NT2/D1 (cell line): Measurements from ENCODE around the gene FGD4.

Experiments used
- YY1 ChIP-seq: IDR thresholded peaks from 2 replicates; pipeline ENCODE4 v1.6.1; 2011; ENCODE audit not compliant: insufficient read length, insufficient read depth
- ZNF274 ChIP-seq: IDR thresholded peaks from 2 replicates; pipeline ENCODE4 v1.6.1; 2011; ENCODE audit warnings: mild to moderate bottlenecking, low read depth, low read length

GRCh38 chr12:32512910-32513309, 113.6 kb downstream of the FGD4 start:
- no peak for TF ChIP-seq YY1
- TF ChIP-seq ZNF274 = no peak
